ENCODE data around the gene FBLN2. TPM values are rescaled to one million over a fixed set of nuclear protein-coding genes. Genes with fewer than 3 reads are reported as not detected.

FBLN2 gene
- total and polyA plus RNA-seq, 10 of the 15 experiments (the other 5 are each of a cell fraction or from before 2014, with no cell fraction given) = 0.03 to 0.41 (median 0.12) TPM; not detected in 2

DNA sequence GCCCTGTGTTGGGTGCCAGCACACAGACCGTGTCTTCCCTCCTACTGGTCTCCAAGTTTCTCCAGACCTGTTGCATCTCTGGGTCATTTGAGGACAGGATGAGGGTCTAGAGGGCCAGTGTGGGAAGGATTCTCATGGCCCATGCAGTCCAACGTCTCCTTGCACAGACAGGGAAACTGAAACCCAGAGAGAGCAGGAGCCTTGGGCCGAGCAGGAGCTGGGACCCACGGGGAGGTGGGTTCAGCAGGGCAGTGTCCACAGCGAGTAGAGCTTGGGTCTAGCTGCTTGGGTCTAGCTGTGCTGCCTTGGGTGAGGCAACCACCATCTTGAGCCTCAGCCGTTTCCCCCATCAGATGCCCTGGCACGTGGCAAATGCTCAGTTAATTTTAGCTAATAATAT lies 36.5 kb upstream of the FBLN2 start (continued):
- TF ChIP-seq, protein P1, sequence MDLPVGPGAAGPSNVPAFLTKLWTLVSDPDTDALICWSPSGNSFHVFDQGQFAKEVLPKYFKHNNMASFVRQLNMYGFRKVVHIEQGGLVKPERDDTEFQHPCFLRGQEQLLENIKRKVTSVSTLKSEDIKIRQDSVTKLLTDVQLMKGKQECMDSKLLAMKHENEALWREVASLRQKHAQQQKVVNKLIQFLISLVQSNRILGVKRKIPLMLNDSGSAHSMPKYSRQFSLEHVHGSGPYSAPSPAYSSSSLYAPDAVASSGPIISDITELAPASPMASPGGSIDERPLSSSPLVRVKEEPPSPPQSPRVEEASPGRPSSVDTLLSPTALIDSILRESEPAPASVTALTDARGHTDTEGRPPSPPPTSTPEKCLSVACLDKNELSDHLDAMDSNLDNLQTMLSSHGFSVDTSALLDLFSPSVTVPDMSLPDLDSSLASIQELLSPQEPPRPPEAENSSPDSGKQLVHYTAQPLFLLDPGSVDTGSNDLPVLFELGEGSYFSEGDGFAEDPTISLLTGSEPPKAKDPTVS (IDR thresholded peaks at IDR 0.05; ENCODE audit: low read depth, low read length) = no peak
- TF ChIP-seq, protein P2, sequence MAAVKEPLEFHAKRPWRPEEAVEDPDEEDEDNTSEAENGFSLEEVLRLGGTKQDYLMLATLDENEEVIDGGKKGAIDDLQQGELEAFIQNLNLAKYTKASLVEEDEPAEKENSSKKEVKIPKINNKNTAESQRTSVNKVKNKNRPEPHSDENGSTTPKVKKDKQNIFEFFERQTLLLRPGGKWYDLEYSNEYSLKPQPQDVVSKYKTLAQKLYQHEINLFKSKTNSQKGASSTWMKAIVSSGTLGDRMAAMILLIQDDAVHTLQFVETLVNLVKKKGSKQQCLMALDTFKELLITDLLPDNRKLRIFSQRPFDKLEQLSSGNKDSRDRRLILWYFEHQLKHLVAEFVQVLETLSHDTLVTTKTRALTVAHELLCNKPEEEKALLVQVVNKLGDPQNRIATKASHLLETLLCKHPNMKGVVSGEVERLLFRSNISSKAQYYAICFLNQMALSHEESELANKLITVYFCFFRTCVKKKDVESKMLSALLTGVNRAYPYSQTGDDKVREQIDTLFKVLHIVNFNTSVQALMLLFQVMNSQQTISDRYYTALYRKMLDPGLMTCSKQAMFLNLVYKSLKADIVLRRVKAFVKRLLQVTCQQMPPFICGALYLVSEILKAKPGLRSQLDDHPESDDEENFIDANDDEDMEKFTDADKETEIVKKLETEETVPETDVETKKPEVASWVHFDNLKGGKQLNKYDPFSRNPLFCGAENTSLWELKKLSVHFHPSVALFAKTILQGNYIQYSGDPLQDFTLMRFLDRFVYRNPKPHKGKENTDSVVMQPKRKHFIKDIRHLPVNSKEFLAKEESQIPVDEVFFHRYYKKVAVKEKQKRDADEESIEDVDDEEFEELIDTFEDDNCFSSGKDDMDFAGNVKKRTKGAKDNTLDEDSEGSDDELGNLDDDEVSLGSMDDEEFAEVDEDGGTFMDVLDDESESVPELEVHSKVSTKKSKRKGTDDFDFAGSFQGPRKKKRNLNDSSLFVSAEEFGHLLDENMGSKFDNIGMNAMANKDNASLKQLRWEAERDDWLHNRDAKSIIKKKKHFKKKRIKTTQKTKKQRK (IDR thresholded peaks at IDR 0.05; ENCODE audit: low read depth, low read length) = no peak
- no peak for TF ChIP-seq CEBPB (IDR thresholded peaks at IDR 0.05; ENCODE audit: borderline replicate concordance in 1 of 2, low read depth in 2 of 2, low read length in 2 of 2)
- TF ChIP-seq, protein P3, sequence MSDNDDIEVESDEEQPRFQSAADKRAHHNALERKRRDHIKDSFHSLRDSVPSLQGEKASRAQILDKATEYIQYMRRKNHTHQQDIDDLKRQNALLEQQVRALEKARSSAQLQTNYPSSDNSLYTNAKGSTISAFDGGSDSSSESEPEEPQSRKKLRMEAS (IDR thresholded peaks at IDR 0.05; ENCODE audit: low read depth, low read length) = no peak
- TF ChIP-seq BMI1 (IDR thresholded peaks at IDR 0.05; ENCODE audit: borderline replicate concordance) = no peak

Data from GM12878 (cell line).